Panc1 (cell line): Measurements from ENCODE around the gene KCTD15. TPM values are rescaled to one million over a fixed set of nuclear protein-coding genes. Genes with fewer than 3 reads are reported as not detected.

Experiments
- ATAC-seq: fragments of 200-7000 bp; cut with Tn5 transposase; 2 replicates; pipeline ENCODE4 v1.9.1; 2020; ENCODE audit warnings: mild to moderate bottlenecking, moderate library complexity
- BruUV-seq: library from RNA; stranded (reverse); fragments of 400-500 nt; replicated peaks from 2 replicates; lab custom pipeline; 2021; lab: Mats Ljungman, UMichigan
- CTCF ChIA-PET: fragments of 300-600 bp; sonication (Branson Sonifier 250); formaldehyde crosslinking; loops from one replicate; lab custom pipeline; 2022; ENCODE audit warnings: antibody characterized with exemption; lab: Charles Lee
- POLR2A ChIA-PET: fragments of 300-600 bp; sonication (Branson Sonifier 250); formaldehyde crosslinking; loops from one replicate; lab custom pipeline; 2022; ENCODE audit warnings: antibody characterized with exemption; lab: Charles Lee
- DNase-seq: peaks from one replicate; pipeline ENCODE4 v3.0.0-alpha.2; 2010; ENCODE audit warnings: low read depth, low spot score
- H3K27ac ChIP-seq: 2 replicates; pipeline ENCODE4 v1.5.1; 2011; ENCODE audit warnings: mild to moderate bottlenecking, low read length, inconsistent platforms
- H3K27me3 ChIP-seq: fragments of 200-500 bp; sonication (Bioruptor generic); 2 replicates; pipeline ENCODE4 v1.6.0; 2014; ENCODE audit warnings: low read length, inconsistent platforms; ENCODE audit not compliant: control insufficient read depth, insufficient read depth
- H3K36me3 ChIP-seq: fragments of 200-500 bp; sonication (Bioruptor generic); 2 replicates; pipeline ENCODE4 v1.5.1; 2014; ENCODE audit warnings: inconsistent platforms, mild to moderate bottlenecking, low read length, moderate library complexity; ENCODE audit not compliant: control insufficient read depth, insufficient read depth
- H3K4me1 ChIP-seq: 2 replicates; pipeline ENCODE4 v1.5.1; 2011; ENCODE audit warnings: inconsistent platforms, mild to moderate bottlenecking, low read length, moderate library complexity; ENCODE audit not compliant: control insufficient read depth, insufficient read depth
- H3K4me3 ChIP-seq, 2 experiments: 2 replicates each; pipeline ENCODE4 v1.5.1; 2011 to 2012; ENCODE audit warnings: low read depth in 2 of 2, low read length in 2 of 2, mild to moderate bottlenecking in 2 of 2, inconsistent platforms in 1 of 2, moderate library complexity in 1 of 2
- H3K9me3 ChIP-seq: fragments of 200-500 bp; sonication (Bioruptor generic); 2 replicates; pipeline ENCODE4 v1.5.1; 2014; ENCODE audit warnings: low read depth, mild to moderate bottlenecking, inconsistent platforms, low read length, moderate library complexity; ENCODE audit not compliant: control insufficient read depth, insufficient read depth
- CTCF ChIP-seq: fragments of 450-650 bp; IDR thresholded peaks from 2 replicates; pipeline ENCODE4 v1.5.1; 2017; ENCODE audit warnings: mild to moderate bottlenecking
- POLR2AphosphoS5 ChIP-seq: IDR thresholded peaks from 2 replicates; pipeline ENCODE4 v1.6.1; 2012; ENCODE audit warnings: mild to moderate bottlenecking, low read depth, low read length, moderate library complexity
- SIN3A ChIP-seq: IDR thresholded peaks from 2 replicates; pipeline ENCODE4 v1.6.1; 2012; ENCODE audit warnings: low read depth, mild to moderate bottlenecking, low read length, moderate library complexity, borderline replicate concordance; ENCODE audit not compliant: insufficient read depth
- TCF7L2 ChIP-seq: IDR thresholded peaks from 2 replicates; pipeline ENCODE4 v1.6.1; 2011; ENCODE audit warnings: mild to moderate bottlenecking, low read depth, low read length, inconsistent platforms
- in situ Hi-C: cut with HindIII; loops from 2 replicates; pipeline ENCODE4 v1.10.0; 2016; ENCODE audit warnings: low sequenced_read_pairs, low pct_unique_long_range_greater_than_20kb
- intact Hi-C: fragments of 100-400 bp; cut with micrococcal nuclease; formaldehyde crosslinking; loops from one replicate; pipeline ENCODE4 v1.10.0; 2022; ENCODE audit not compliant: unreplicated experiment
- total RNA-seq: library from RNA; stranded (reverse); gene quantifications from one replicate; pipeline ENCODE4 v1.2.1, GENCODE V29; 2021; ENCODE audit not compliant: unreplicated experiment
- TF ChIP-seq, protein P1 (sequence below), 2 experiments: IDR thresholded peaks; 2 replicates each; pipeline ENCODE4 v1.6.1; 2011 to 2012; ENCODE audit warnings: low read depth in 2 of 2, control low read depth in 1 of 2, low read length in 1 of 2, mild to moderate bottlenecking in 1 of 2, moderate library complexity in 1 of 2; ENCODE audit not compliant: insufficient read depth in 1 of 2

Gene KCTD15
- total RNA-seq, 1 experiment from 2014 or later = 27.8 TPM

- H3K27ac ChIP-seq = no peak overlapping the region
- no peak overlapping the region for H3K4me3 ChIP-seq
- BruUV-seq = no TSS peak
- H3K9me3 ChIP-seq = no peaks in the 10 kb centered on the region
- ATAC-seq (no peak), DNase-seq (no peak)
- POLR2A ChIA-PET = no interaction called here
- H3K36me3 ChIP-seq = no peaks in the 10 kb centered on the region
- intact Hi-C loops = no loop called here
- in situ Hi-C loops = no loop called here
- CTCF ChIA-PET = no interaction called here
- H3K4me1 ChIP-seq = no peaks in the 10 kb centered on the region
- TF ChIP-seq SIN3A (no peak), POLR2AphosphoS5 (no peak), TCF7L2 (no peak), CTCF (no peak)
- TF ChIP-seq, protein P1, sequence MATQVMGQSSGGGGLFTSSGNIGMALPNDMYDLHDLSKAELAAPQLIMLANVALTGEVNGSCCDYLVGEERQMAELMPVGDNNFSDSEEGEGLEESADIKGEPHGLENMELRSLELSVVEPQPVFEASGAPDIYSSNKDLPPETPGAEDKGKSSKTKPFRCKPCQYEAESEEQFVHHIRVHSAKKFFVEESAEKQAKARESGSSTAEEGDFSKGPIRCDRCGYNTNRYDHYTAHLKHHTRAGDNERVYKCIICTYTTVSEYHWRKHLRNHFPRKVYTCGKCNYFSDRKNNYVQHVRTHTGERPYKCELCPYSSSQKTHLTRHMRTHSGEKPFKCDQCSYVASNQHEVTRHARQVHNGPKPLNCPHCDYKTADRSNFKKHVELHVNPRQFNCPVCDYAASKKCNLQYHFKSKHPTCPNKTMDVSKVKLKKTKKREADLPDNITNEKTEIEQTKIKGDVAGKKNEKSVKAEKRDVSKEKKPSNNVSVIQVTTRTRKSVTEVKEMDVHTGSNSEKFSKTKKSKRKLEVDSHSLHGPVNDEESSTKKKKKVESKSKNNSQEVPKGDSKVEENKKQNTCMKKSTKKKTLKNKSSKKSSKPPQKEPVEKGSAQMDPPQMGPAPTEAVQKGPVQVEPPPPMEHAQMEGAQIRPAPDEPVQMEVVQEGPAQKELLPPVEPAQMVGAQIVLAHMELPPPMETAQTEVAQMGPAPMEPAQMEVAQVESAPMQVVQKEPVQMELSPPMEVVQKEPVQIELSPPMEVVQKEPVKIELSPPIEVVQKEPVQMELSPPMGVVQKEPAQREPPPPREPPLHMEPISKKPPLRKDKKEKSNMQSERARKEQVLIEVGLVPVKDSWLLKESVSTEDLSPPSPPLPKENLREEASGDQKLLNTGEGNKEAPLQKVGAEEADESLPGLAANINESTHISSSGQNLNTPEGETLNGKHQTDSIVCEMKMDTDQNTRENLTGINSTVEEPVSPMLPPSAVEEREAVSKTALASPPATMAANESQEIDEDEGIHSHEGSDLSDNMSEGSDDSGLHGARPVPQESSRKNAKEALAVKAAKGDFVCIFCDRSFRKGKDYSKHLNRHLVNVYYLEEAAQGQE (IDR thresholded peaks at IDR 0.05; ENCODE audit: insufficient read depth in 1 of 2, low read depth in 2 of 2, low read length in 1 of 2) = no peak
- H3K27me3 ChIP-seq = no peaks in the 10 kb centered on the region
These were observed 68.6 kb downstream of the KCTD15 start for GRCh38 chr19:33865306-33865705.

Other genes starting within 250 kb of the KCTD15 start
- 0.28 TPM for gene CHST8, start 174.9 kb upstream of the KCTD15 start, total RNA-seq